ENCODE measurements around the gene WDR46.

DNA sequence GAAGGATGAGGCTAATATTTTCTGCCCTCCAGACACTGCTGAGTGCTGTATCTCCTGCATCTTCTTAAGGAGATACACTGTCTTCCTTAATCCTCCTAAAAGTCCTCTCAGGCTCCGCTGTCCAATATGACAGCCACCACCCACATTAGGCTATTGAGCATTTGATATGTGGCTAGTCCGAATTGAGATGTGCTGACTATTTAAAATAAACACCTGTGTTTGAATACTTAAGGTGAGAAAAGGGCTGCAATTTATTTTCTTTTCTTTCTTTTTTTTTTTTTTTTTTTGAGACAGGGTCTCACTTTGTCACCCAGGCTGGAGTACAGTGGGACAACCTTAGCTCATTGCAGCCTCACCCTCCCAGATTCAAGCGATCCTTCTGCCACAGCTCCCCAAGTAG is 12.8 kb upstream of the WDR46 start:
- no peak for TF ChIP-seq JUNB (IDR thresholded peaks at IDR 0.05)
- TF ChIP-seq, protein P1, sequence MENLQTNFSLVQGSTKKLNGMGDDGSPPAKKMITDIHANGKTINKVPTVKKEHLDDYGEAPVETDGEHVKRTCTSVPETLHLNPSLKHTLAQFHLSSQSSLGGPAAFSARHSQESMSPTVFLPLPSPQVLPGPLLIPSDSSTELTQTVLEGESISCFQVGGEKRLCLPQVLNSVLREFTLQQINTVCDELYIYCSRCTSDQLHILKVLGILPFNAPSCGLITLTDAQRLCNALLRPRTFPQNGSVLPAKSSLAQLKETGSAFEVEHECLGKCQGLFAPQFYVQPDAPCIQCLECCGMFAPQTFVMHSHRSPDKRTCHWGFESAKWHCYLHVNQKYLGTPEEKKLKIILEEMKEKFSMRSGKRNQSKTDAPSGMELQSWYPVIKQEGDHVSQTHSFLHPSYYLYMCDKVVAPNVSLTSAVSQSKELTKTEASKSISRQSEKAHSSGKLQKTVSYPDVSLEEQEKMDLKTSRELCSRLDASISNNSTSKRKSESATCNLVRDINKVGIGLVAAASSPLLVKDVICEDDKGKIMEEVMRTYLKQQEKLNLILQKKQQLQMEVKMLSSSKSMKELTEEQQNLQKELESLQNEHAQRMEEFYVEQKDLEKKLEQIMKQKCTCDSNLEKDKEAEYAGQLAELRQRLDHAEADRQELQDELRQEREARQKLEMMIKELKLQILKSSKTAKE (IDR thresholded peaks at IDR 0.05; ENCODE audit: low read depth, poor library complexity, severe bottlenecking): no peak
- TF ChIP-seq, protein P2, sequence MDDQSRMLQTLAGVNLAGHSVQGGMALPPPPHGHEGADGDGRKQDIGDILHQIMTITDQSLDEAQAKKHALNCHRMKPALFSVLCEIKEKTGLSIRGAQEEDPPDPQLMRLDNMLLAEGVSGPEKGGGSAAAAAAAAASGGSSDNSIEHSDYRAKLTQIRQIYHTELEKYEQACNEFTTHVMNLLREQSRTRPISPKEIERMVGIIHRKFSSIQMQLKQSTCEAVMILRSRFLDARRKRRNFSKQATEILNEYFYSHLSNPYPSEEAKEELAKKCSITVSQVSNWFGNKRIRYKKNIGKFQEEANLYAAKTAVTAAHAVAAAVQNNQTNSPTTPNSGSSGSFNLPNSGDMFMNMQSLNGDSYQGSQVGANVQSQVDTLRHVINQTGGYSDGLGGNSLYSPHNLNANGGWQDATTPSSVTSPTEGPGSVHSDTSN (IDR thresholded peaks at IDR 0.05; ENCODE audit: insufficient replicate concordance, low read depth, low read length): no peak
- TF ChIP-seq MTA3 (IDR thresholded peaks at IDR 0.05; ENCODE audit: borderline replicate concordance, low read length): no peak
- TF ChIP-seq EP300 (IDR thresholded peaks at IDR 0.05; ENCODE audit: borderline replicate concordance in 1 of 2, control insufficient read depth in 1 of 2, low read depth in 2 of 2, low read length in 2 of 2): no peak
- TF ChIP-seq POLR2AphosphoS2 (IDR thresholded peaks at IDR 0.05; ENCODE audit: low read depth, low read length): no peak
- TF ChIP-seq, protein P3, sequence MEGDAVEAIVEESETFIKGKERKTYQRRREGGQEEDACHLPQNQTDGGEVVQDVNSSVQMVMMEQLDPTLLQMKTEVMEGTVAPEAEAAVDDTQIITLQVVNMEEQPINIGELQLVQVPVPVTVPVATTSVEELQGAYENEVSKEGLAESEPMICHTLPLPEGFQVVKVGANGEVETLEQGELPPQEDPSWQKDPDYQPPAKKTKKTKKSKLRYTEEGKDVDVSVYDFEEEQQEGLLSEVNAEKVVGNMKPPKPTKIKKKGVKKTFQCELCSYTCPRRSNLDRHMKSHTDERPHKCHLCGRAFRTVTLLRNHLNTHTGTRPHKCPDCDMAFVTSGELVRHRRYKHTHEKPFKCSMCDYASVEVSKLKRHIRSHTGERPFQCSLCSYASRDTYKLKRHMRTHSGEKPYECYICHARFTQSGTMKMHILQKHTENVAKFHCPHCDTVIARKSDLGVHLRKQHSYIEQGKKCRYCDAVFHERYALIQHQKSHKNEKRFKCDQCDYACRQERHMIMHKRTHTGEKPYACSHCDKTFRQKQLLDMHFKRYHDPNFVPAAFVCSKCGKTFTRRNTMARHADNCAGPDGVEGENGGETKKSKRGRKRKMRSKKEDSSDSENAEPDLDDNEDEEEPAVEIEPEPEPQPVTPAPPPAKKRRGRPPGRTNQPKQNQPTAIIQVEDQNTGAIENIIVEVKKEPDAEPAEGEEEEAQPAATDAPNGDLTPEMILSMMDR (IDR thresholded peaks at IDR 0.05 in 2 of 3, conservative IDR thresholded peaks at IDR 0.05 in 1 of 3; ENCODE audit: control insufficient read depth in 2 of 3, extremely low read depth in 1 of 3, insufficient read depth in 1 of 3, low read depth in 3 of 3, low read length in 3 of 3): no peak
- TF ChIP-seq ZNF24 (IDR thresholded peaks at IDR 0.05): no peak

All from GM12878 (cell line).